GM06990 (cell line): ENCODE results near the gene C2CD2L.
"Not testable (repeated sequence)": the region's sequence is repeated elsewhere in the genome, so short reads cannot be mapped to it uniquely, and the experiment has no call there.

ENCODE experiments used
- DNase-seq: peaks from one replicate; pipeline ENCODE4 v3.0.0-alpha.2; 2011; ENCODE audit not compliant: insufficient read length; ENCODE audit errors: extremely low read depth
- H3K27me3 ChIP-seq: replicated peaks from 2 replicates; pipeline ENCODE4 v1.6.0; 2011; ENCODE audit warnings: low read length; ENCODE audit not compliant: control insufficient read depth, insufficient read depth
- H3K36me3 ChIP-seq: 2 replicates; pipeline ENCODE4 v1.5.1; 2011; ENCODE audit warnings: low read length; ENCODE audit not compliant: control insufficient read depth, insufficient read depth
- H3K4me3 ChIP-seq: replicated peaks from 2 replicates; pipeline ENCODE4 v1.5.1; 2011; ENCODE audit warnings: low read depth, mild to moderate bottlenecking, control low read depth, low read length
- CTCF ChIP-seq: IDR thresholded peaks from 2 replicates; pipeline ENCODE4 v1.5.1; 2011; ENCODE audit warnings: low read length, control low read depth, mild to moderate bottlenecking, inconsistent platforms; ENCODE audit not compliant: insufficient read depth, poor library complexity, severe bottlenecking

The C2CD2L gene

GRCh38 chr11:119106564-119107537 is at the start of gene C2CD2L:
TSS of gene C2CD2L (plus strand) at chr11:119107344. CDS start at chr11:119107742, 398 bp downstream.
- no peak for TF ChIP-seq CTCF
- Histone ChIP-seq H3K27me3 (no peaks in the 10 kb centered on the region), H3K4me3 (peak within 1 kb of the TSS; percentile 88), H3K36me3 (peaks cover 9% of the 10 kb centered on the region)
- DNase-seq = peak; percentile 95

GRCh38 chr11:119059128-119059527 is 48.0 kb upstream of the C2CD2L start:
- H3K4me3 ChIP-seq, DNase-seq, H3K27me3 ChIP-seq: not testable (repeated sequence)
- peaks cover 12% of the 10 kb centered on the region for H3K36me3 ChIP-seq

- Histone ChIP-seq H3K36me3 (no peaks in the 10 kb centered on the region; the same call in 1 of the 2 replicates), H3K4me3 (no peak overlapping the region), H3K27me3 (no peaks in the 10 kb centered on the region)
- TF ChIP-seq CTCF = no peak
- no peak for DNase-seq
Measured at GRCh38 chr11:119061256-119061655, 45.9 kb upstream of the C2CD2L start.

GRCh38 chr11:119062779-119063178 is 44.4 kb upstream of the C2CD2L start:
- Histone ChIP-seq H3K4me3 (no peak overlapping the region), H3K27me3 (no peaks in the 10 kb centered on the region), H3K36me3 (no peaks in the 10 kb centered on the region; the same call in 1 of the 2 replicates)
- TF ChIP-seq CTCF = no peak
- DNase-seq = no peak

GRCh38 chr11:119065369-119065768 is 41.8 kb upstream of the C2CD2L start:
- H3K36me3 ChIP-seq = no peaks in the 10 kb centered on the region; the same call in 1 of the 2 replicates
- TF ChIP-seq CTCF = peak; percentile 72
- no peak for DNase-seq
- H3K4me3 ChIP-seq = no peak overlapping the region
- H3K27me3 ChIP-seq = no peaks in the 10 kb centered on the region
